Measurements from ENCODE around the gene HESX1.
A peak's percentile ranks its signal among the peaks of the same experiment; 100 is the strongest.

The HESX1 gene

DNA sequence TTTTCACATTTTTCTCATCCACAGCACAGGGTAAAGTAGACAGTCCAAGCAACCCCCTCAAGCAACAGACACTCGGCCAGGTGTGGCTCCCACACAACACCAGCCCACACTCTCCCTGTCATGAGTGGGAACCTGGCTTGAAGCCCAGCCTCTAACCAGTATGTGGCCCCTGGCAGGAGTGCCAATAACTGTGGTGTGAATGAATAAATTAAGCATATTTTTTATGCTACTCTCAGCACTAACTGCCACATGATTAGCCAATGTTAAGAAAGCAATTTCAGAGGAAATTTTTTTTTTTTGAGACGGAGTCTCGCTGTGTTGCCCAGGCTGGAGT, 44.5 kb downstream of the HESX1 start:
- Histone ChIP-seq H3K9me3 (ENCODE audit: control insufficient read depth in 1 of 2, low read length in 2 of 2) (no peaks in the 10 kb centered on the region), H3K27ac (ENCODE audit: low read length) (no peak overlapping the region), H3K36me3 (ENCODE audit: control insufficient read depth in 1 of 2, insufficient read depth in 2 of 2, low read length in 2 of 2) (no peaks in the 10 kb centered on the region), H3K27me3 (ENCODE audit: low read depth, low read length) (no peaks in the 10 kb centered on the region), H3K4me3 (ENCODE audit: low read depth in 1 of 2, low read length in 2 of 2) (no peak overlapping the region), H3K4me1 (ENCODE audit: control insufficient read depth in 1 of 2, insufficient read depth in 2 of 2, low read length in 2 of 2) (peaks cover 0 to 33% of the 10 kb centered on the region in 2 donors)

DNA sequence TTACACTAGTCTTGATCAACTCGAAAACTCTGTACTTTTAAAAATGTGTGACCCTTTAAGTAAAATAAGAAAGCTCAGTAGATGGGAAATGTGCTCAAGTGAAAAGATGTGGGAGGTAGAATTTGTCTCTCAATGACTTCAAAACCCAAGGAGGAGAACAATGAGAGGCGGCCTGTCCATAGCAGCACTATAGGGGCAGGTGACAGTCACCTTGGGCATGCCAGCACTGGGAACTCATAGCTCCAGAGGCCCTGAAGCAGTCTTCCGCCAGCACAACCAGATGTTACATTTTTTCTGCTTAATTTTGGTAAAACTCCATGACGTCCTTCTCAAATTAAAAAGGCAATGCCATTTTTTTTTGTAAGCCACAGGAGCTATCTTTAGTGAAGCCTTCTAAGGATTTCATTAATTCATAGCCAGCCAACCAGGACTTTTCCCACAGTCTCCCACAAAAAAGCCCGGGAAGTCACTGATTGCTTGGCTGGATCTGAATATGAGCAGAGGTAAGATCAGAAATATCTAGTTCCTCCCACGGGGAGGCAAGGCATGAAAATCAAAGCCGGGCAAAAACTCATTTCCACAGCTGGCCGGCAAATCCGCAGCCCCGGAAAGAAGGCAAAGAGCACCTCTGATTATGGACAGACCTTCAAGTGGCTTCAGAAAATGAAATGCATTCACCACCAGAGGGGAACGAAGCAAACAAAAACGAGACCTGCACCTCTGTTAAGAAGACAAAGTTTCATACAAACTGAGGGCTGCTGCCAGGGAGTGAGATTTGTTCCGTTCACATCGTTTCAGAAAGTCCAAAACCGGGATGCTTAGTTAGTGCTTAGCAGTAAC, 45.1 kb downstream of the HESX1 start:
- no peaks in the 10 kb centered on the region for H3K9me3 ChIP-seq (ENCODE audit: control insufficient read depth in 1 of 2, low read length in 2 of 2)
- no peaks in the 10 kb centered on the region for H3K36me3 ChIP-seq (ENCODE audit: control insufficient read depth in 1 of 2, insufficient read depth in 2 of 2, low read length in 2 of 2)
- H3K27me3 ChIP-seq (ENCODE audit: low read depth, low read length), result no peaks in the 10 kb centered on the region
- no peak overlapping the region for H3K4me3 ChIP-seq (ENCODE audit: low read depth in 1 of 2, low read length in 2 of 2)
- peaks cover 0 to 28% of the 10 kb centered on the region in 2 donors for H3K4me1 ChIP-seq (ENCODE audit: control insufficient read depth in 1 of 2, insufficient read depth in 2 of 2, low read length in 2 of 2)
- no peak overlapping the region for H3K27ac ChIP-seq (ENCODE audit: low read length)

DNA sequence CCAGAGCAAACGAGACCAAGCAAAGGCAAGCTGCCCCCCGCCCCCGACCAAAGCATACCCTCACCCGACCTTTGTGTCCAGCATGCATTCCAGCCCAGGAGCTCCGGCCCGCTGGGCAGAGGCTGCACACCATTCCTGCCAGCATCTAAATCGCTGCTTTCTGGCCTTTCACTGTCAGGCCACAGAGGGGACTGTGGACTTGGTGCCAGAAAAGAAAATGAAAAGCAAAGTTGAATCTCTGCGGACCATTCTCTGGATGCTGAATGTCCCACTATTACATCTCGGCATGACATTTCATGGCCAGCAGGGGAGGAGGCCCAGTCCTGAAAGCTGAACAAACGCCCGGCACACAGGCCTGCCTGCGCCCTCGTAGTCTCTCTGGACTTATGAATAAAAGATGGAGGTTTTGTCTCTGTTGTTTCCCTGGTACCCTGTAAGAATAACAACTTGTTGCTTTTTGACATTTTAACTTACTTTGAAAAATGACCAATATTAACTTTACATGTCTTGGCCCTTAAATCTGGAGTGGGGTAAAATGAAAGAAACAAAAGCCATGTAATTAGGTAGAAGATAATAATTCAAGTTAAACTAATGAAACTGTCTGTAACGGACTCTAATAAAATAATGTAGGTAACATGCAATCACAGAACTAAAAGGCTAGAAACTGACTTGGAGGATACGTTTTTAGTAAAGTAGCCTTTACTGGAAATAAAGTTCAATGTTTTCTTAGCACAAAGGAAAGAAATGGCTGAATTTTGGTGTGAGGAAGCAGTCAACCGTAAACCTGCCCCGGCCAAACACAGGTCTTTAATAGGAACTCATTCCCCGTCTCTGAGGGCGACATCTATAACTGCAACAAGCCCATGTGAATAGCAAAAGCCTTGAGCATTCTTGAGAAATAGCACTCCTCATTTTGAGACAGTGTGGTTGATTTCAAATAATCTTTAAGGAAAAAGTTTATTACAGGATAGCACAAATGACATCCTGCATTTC, 47.3 kb downstream of the HESX1 start:
- no peak overlapping the region for H3K27ac ChIP-seq (ENCODE audit: low read length)
- no peaks in the 10 kb centered on the region for H3K27me3 ChIP-seq (ENCODE audit: low read depth, low read length)
- H3K4me3 ChIP-seq (ENCODE audit: low read depth in 1 of 2, low read length in 2 of 2), result peak overlapping the region in 1 of 2 donors; percentile 6
- no peaks in the 10 kb centered on the region for H3K9me3 ChIP-seq (ENCODE audit: control insufficient read depth in 1 of 2, low read length in 2 of 2)
- no peaks in the 10 kb centered on the region for H3K36me3 ChIP-seq (ENCODE audit: control insufficient read depth in 1 of 2, insufficient read depth in 2 of 2, low read length in 2 of 2)
- peaks cover 0 to 20% of the 10 kb centered on the region in 2 donors for H3K4me1 ChIP-seq (ENCODE audit: control insufficient read depth in 1 of 2, insufficient read depth in 2 of 2, low read length in 2 of 2)

DNA sequence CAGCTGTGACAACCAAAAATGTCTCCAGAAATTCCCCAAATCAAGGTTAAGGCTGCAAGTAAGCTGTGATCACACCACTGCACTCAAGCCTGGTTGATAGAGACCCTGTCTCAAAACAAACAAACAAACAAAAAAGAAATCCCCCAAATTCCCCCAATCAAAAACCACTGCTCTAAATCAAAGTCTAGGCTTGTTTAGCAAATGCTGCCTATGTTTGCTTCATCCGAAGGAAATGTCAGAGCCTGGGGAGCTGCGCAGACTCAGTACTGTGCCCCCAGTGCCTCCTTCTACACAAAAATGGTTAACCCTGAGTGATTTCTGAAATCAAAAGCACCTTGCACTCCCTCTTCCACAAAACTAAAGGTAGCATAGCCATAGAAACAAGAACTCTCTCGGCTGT, 48.0 kb downstream of the HESX1 start:
- Histone ChIP-seq H3K36me3 (ENCODE audit: control insufficient read depth in 1 of 2, insufficient read depth in 2 of 2, low read length in 2 of 2) (no peaks in the 10 kb centered on the region), H3K27me3 (ENCODE audit: low read depth, low read length) (no peaks in the 10 kb centered on the region), H3K9me3 (ENCODE audit: control insufficient read depth in 1 of 2, low read length in 2 of 2) (no peaks in the 10 kb centered on the region), H3K4me1 (ENCODE audit: control insufficient read depth in 1 of 2, insufficient read depth in 2 of 2, low read length in 2 of 2) (peaks cover 0 to 13% of the 10 kb centered on the region in 2 donors), H3K4me3 (ENCODE audit: low read depth in 1 of 2, low read length in 2 of 2) (peak overlapping the region in 1 of 2 donors; percentile 6), H3K27ac (ENCODE audit: low read length) (no peak overlapping the region)

DNA sequence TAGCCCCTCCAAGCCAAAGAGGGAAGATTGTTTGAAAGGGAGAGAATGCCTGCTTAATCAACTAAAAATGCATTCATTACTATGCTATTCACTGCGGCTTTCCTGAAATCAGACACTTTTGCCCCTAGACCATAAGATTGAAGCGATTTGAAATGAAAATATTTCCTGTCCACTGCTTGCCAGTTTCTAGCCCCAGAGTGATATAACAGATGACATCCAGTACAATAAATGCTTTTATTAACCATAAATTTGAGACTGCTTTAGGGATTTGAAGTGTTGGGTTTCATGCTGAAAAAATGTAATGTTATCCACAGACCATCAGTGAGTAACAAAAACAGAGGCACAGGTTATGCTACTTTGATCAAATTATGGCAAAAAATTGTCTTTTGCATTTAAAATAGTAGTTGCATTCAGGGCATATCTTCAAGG, 48.7 kb downstream of the HESX1 start:
- peaks cover 0 to 12% of the 10 kb centered on the region in 2 donors for H3K4me1 ChIP-seq (ENCODE audit: control insufficient read depth in 1 of 2, insufficient read depth in 2 of 2, low read length in 2 of 2)
- no peaks in the 10 kb centered on the region for H3K27me3 ChIP-seq (ENCODE audit: low read depth, low read length)
- no peaks in the 10 kb centered on the region for H3K9me3 ChIP-seq (ENCODE audit: control insufficient read depth in 1 of 2, low read length in 2 of 2)
- no peaks in the 10 kb centered on the region for H3K36me3 ChIP-seq (ENCODE audit: control insufficient read depth in 1 of 2, insufficient read depth in 2 of 2, low read length in 2 of 2)
- H3K27ac ChIP-seq (ENCODE audit: low read length), result no peak overlapping the region
- H3K4me3 ChIP-seq (ENCODE audit: low read depth in 1 of 2, low read length in 2 of 2), result no peak overlapping the region

DNA sequence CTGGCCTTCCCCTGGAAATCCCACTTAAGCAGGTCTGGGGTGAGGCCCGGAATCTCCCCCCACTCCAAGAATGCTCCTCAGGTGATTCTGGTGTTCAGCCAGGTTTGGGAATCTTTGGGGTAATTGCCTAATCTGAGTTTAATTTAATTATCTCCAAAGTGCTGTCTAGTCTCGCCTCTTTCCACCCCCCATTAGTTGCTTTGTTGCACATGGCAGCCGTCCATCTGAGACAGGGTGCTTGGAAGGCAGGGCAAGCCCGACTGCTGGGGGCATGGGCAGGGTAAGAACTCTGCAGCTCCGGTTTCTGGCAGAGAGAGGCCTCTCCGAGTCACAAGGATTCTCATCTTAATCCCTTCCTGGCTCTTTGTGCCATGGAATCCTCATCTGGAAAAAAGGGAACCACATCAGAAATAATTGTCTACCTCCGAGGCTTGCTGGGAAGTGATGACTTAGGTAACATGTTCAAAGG, 49.6 kb downstream of the HESX1 start:
- H3K27ac ChIP-seq (ENCODE audit: low read length), result peak overlapping the region; percentile 2
- no peaks in the 10 kb centered on the region for H3K9me3 ChIP-seq (ENCODE audit: control insufficient read depth in 1 of 2, low read length in 2 of 2)
- H3K27me3 ChIP-seq (ENCODE audit: low read depth, low read length), result no peaks in the 10 kb centered on the region
- peaks cover 0 to 11% of the 10 kb centered on the region in 2 donors for H3K4me1 ChIP-seq (ENCODE audit: control insufficient read depth in 1 of 2, insufficient read depth in 2 of 2, low read length in 2 of 2)
- H3K36me3 ChIP-seq (ENCODE audit: control insufficient read depth in 1 of 2, insufficient read depth in 2 of 2, low read length in 2 of 2), result no peaks in the 10 kb centered on the region
- no peak overlapping the region for H3K4me3 ChIP-seq (ENCODE audit: low read depth in 1 of 2, low read length in 2 of 2)
